Activated naive CD8-positive, alpha-beta T cell (primary cell): ENCODE results near the gene MAVS.

Experiments used
- H3K27ac Mint-ChIP-seq: one replicate; pipeline ENCODE4 v1.8.0; 2021; ENCODE audit warnings: mixed read lengths
- H3K27me3 Mint-ChIP-seq: one replicate; pipeline ENCODE4 v1.8.0; 2021; ENCODE audit warnings: mixed read lengths
- H3K36me3 Mint-ChIP-seq: one replicate; pipeline ENCODE4 v1.8.0; 2021; ENCODE audit warnings: mixed read lengths
- H3K4me1 Mint-ChIP-seq: one replicate; pipeline ENCODE4 v1.8.0; 2021; ENCODE audit warnings: low read depth, mixed read lengths
- H3K4me3 Mint-ChIP-seq: one replicate; pipeline ENCODE4 v1.8.0; 2021; ENCODE audit warnings: mild to moderate bottlenecking, mixed read lengths
- H3K9me3 Mint-ChIP-seq: one replicate; pipeline ENCODE4 v1.8.0; 2021; ENCODE audit warnings: low read depth, mixed read lengths

Gene MAVS

GRCh38 chr20:3919352-3919751 lies 72.7 kb downstream of the MAVS start:
- H3K36me3 Mint-ChIP-seq: peaks cover 4% of the 10 kb centered on the region
- no peak overlapping the region for H3K4me3 Mint-ChIP-seq
- H3K4me1 Mint-ChIP-seq: peaks cover 41% of the 10 kb centered on the region
- H3K9me3 Mint-ChIP-seq: no peaks in the 10 kb centered on the region
- no peaks in the 10 kb centered on the region for H3K27me3 Mint-ChIP-seq
- peak overlapping the region; percentile 70 for H3K27ac Mint-ChIP-seq

- Mint-ChIP-seq H3K27ac (peak overlapping the region; percentile 59), H3K27me3 (no peaks in the 10 kb centered on the region), H3K9me3 (no peaks in the 10 kb centered on the region), H3K4me3 (no peak overlapping the region), H3K36me3 (no peaks in the 10 kb centered on the region), H3K4me1 (peaks cover 41% of the 10 kb centered on the region)
Measured at GRCh38 chr20:3922223-3922982, 75.8 kb downstream of the MAVS start.

GRCh38 chr20:3922983-3923339 lies 76.3 kb downstream of the MAVS start:
- peaks cover 43% of the 10 kb centered on the region for H3K4me1 Mint-ChIP-seq
- H3K27ac Mint-ChIP-seq: peak overlapping the region; percentile 59
- H3K36me3 Mint-ChIP-seq: peaks cover under 1% of the 10 kb centered on the region
- no peaks in the 10 kb centered on the region for H3K9me3 Mint-ChIP-seq
- H3K4me3 Mint-ChIP-seq: no peak overlapping the region
- H3K27me3 Mint-ChIP-seq: no peaks in the 10 kb centered on the region

GRCh38 chr20:3923818-3924217 lies 77.2 kb downstream of the MAVS start:
- Mint-ChIP-seq H3K27me3 (no peaks in the 10 kb centered on the region), H3K9me3 (no peaks in the 10 kb centered on the region), H3K4me1 (peaks cover 43% of the 10 kb centered on the region), H3K4me3 (no peak overlapping the region), H3K36me3 (peaks cover 3% of the 10 kb centered on the region), H3K27ac (peak overlapping the region; percentile 85)

GRCh38 chr20:3924304-3925112 lies 77.9 kb downstream of the MAVS start:
- Mint-ChIP-seq H3K36me3 (peaks cover 3% of the 10 kb centered on the region), H3K4me1 (peaks cover 38% of the 10 kb centered on the region), H3K9me3 (no peaks in the 10 kb centered on the region), H3K4me3 (no peak overlapping the region), H3K27me3 (no peaks in the 10 kb centered on the region), H3K27ac (peak overlapping the region; percentile 85)

- Mint-ChIP-seq H3K4me3 (no peak overlapping the region), H3K27me3 (no peaks in the 10 kb centered on the region), H3K9me3 (no peaks in the 10 kb centered on the region), H3K4me1 (peaks cover 37% of the 10 kb centered on the region), H3K27ac (peak overlapping the region; percentile 85), H3K36me3 (peaks cover 3% of the 10 kb centered on the region)
Measured at GRCh38 chr20:3925113-3925695, 78.6 kb downstream of the MAVS start.
